HG02884 (cell line): ENCODE results near the gene ZNF814.
"Not testable (repeated sequence)": the region's sequence is repeated elsewhere in the genome, so short reads cannot be mapped to it uniquely, and the experiment has no call there.

Experiments
- ATAC-seq: cut with Tn5 transposase; IDR thresholded peaks from one replicate; pipeline ENCODE4 v1.9.1; 2021; ENCODE audit warnings: mild to moderate bottlenecking, moderate library complexity; ENCODE audit not compliant: unreplicated experiment

Gene ZNF814

GRCh38 chr19:57867868-57868492, 20.9 kb downstream of the ZNF814 start:
- no peak for ATAC-seq

DNA sequence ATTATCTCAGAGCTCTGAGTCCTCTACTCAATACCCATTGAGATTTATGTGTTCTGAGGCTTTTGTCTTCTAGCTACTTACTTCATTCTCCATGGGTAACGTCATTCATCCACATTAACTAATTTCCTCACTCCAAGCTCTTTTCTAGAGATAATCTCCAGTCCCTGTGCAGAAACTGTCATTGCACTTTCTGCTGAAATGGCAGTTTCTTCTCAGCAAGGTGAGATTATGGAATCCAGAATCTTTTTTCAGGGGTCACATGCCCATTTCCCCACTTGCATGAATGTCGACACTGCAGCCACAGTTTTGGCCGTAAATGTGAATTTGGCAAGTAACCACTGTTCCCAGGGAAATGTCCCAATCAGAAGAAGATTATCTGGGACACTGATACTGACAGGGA, 26.5 kb downstream of the ZNF814 start:
- ATAC-seq, result not testable (repeated sequence)

DNA sequence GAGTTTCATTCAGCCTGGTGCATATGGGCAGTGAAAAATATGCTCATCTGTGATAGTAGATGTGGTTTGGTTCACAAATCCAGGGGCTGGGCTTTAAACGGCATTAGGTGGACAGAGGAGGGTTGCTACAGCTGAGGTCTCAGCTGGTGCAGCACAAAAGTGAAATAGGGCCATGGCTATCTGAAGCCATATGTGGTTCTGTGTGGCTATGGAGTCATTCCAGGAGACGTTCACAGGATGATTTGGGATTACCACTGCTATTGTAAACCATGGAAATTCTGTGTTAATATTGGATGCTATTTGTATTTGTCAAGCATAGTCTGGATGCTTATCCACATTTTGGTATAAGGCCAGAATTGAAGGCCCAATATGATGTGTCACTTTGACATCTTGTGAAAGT, 34.7 kb downstream of the ZNF814 start:
- not testable (repeated sequence) for ATAC-seq

GRCh38 chr19:57851812-57852603, 36.8 kb downstream of the ZNF814 start:
- not testable (repeated sequence) for ATAC-seq

DNA sequence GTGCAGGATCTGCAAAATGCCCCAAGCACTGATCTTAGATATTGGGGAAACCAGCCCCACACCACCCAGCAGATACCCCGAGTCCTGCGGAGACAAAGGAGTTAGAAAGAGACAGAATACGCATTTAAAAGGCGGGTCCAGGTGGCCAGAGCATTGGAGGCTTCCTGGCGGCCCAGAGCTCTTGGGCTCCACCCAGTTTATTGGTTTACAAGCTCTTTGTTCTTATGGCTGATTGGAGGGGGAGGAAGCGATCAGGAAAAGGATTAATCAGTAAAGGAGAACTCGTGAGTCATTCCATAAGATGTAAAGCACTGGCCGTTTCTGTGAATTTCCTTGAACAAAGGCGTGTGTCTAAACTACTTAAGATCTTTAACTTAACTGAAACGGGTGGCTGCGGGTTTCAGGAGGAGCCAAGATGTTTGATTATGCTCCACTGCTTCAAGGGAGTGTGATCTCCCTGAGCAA, 38.3 kb downstream of the ZNF814 start:
- ATAC-seq, result no peak

DNA sequence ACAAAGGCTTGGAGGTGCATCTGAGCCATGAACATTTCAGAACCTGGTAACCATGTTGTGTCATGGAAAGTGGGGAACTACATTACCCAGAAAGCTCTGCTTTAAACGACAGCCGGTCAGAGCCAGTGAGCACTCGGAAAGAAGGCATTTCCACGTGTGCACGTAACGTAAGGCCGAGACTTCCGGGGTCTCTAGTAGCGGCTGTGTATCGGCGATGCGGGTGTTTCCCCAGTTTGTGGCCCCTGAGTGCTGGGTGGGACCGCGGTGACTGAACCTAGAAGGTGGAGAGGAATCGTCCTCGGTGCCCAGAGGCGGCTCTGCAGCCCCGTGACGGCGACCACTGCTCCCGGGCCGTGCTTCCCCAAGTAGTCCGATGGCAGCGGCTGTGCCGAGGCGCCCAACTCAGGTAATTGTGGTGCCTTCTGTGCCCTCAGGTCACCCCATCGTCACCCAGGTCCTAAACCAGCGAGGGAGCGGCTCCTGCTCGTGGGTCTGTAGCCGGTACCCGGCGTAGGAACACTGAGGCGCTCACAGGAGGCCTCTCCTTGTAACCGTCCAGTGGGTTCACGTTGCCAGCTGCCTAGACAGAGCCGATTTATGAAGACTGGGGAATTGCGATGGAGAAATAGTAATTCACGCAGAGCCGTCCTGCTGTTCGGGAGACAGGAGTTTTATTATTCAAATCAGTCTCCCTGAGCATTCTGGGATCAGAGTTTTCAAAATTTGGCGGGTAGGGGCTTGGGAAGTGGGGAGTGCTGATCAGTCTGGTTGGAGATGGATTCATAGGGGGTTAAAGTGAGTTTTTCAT, 39.0 kb downstream of the ZNF814 start, which contains the start of gene ZNF587:
Gene ZNF587 (plus strand): TSS at position 194 of the 808 bp plus-strand sequence. CDS start 180 bp downstream, at position 374.
- peak; percentile 93 for ATAC-seq

DNA sequence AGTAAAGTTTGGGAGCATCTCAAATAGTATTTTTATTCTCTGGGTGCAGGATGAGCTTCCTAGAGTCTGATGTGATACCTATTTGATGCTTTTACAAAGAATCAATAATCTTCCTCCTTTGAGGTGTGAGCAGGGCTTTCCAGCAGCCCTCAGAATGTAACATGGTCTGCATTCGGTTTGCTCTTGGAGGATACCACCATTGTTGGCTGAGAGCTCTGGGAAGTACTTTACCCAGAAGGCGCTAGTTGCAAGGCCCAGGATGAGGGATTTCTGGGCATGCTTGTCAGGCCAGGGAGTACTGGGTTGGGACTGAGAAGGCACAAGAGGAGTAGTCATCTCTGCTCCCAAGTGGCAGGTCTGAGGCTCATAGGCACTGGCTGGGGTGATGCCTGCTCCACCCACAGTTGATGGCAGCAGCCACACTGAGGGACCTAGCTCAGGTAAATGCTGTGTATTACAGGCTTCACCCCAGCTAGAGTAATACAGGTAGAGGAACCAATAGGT, 39.6 kb downstream of the ZNF814 start:
- not testable (repeated sequence) for ATAC-seq

GRCh38 chr19:57847164-57847563, 41.7 kb downstream of the ZNF814 start:
- ATAC-seq, result not testable (repeated sequence)

DNA sequence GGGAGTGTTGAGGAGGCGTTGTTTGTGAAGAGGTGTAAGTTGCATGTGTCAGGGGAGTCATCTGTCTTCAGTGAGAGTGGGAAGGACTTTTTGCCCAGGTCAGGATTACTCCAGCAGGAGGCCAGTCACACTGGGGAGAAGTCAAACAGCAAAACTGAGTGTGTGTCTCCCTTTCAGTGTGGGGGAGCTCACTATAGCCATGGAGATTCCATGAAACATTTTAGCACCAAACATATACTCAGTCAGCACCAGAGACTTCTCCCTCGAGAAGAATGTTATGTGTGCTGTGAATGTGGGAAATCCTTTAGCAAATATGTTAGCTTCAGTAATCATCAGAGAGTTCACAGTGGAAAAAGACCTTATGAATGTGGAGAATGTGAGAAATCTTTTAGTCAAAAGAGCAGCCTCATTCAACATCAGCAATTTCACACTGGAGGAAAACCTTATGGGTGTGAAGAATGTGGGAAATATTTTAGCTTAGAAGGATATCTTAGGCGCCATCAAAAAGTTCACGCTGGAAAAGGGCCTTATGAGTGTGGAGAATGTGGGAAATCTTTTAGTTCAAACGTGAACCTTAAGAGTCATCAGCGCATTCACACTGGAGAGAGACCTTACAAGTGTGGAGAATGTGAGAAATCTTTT, 47.6 kb downstream of the ZNF814 start:
- ATAC-seq, result no peak

- not testable (repeated sequence) for ATAC-seq
Observed at GRCh38 chr19:57838622-57839191, 50.1 kb downstream of the ZNF814 start.

GRCh38 chr19:57836991-57837390, 51.8 kb downstream of the ZNF814 start:
- not testable (repeated sequence) for ATAC-seq

- no peak for ATAC-seq
Observed at GRCh38 chr19:57830071-57830602, 58.7 kb downstream of the ZNF814 start, which contains the start of gene ZNF587B. TSS of gene ZNF587B (plus strand) at chr19:57830299. CDS start at chr19:57830529, 230 bp downstream.

DNA sequence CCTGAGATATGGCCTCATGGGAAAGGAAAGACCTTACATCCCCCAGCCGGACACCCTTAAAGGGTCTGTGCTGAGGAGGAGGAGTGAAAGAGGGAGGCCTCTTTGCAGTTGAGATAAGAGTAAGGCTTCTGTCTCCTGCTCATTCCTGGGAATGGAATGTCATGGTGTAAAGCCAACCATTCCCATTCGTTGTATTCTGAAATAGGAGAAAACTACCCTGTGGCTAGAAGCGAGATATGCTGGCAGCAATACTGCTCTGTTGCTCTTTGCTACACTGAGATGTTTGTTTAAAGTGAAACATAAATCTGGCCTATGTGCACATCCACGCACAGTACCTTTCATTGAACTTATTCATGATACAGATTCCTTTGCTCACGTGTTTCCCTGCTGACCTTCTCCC, 59.5 kb downstream of the ZNF814 start:
- no peak for ATAC-seq

DNA sequence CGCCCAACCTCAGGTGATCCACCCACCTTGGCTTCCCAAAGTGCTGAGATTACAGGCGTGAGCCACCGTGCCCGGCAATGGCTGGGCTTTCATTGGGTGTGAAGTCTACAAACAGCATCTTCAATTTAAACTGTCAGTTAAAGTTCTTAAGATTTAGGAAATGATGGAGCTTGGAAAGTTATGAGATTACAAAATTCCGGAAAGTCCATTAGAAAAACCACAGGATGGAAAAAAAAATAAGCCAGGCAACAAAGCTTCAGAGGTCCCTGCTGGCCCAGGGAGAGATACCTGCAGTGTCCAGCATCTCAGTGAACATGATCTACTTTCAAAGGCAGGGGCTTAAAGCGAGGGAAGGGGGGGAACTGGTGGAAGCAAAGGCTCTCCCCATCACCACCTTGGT, 63.3 kb downstream of the ZNF814 start:
- no peak for ATAC-seq

DNA sequence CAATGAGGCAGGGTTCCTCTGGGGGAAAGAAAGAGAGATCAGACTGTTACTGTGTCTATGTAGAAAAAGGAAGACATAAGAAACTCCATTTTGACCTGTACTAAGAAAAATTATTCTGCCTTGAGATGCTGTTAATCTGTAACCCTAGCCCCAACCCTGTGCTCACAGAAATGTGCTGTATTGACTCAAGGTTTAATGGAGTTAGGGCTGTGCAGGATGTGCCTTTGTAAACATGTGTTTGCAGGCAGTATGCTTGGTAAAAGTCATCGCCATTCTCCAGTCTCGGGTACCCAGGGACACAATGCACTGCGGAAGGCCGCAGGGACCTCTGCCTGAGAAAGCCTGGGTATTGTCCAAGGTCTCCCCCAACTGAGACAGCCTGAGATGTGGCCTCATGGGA, 65.2 kb downstream of the ZNF814 start:
- ATAC-seq, result not testable (repeated sequence)

GRCh38 chr19:57823155-57823554, 65.7 kb downstream of the ZNF814 start:
- not testable (repeated sequence) for ATAC-seq

GRCh38 chr19:57821501-57821900, 67.3 kb downstream of the ZNF814 start:
- not testable (repeated sequence) for ATAC-seq

DNA sequence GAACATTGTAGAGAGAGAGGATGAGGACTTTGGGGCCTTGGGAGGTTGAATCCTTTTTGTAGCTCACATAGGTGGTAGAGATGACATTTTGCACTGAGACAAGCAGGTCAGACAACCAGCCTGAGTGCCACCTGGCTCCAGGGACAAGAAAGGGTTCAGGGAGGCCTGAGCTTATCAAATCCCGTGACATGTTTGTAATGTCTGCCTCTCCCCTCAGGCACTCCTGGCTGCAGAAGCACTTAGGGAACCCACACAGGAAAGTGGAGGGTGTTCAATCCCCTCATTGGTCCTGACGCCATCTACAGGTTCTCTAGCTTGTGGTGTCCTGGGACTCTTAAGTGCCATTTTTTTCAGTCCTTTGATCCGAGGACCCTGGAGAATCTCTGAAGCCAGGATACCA, 67.7 kb downstream of the ZNF814 start:
- not testable (repeated sequence) for ATAC-seq

- ATAC-seq, result no peak
Observed at GRCh38 chr19:57820599-57820998, 68.2 kb downstream of the ZNF814 start.
